ENCODE data around the gene ELL.

DNA sequence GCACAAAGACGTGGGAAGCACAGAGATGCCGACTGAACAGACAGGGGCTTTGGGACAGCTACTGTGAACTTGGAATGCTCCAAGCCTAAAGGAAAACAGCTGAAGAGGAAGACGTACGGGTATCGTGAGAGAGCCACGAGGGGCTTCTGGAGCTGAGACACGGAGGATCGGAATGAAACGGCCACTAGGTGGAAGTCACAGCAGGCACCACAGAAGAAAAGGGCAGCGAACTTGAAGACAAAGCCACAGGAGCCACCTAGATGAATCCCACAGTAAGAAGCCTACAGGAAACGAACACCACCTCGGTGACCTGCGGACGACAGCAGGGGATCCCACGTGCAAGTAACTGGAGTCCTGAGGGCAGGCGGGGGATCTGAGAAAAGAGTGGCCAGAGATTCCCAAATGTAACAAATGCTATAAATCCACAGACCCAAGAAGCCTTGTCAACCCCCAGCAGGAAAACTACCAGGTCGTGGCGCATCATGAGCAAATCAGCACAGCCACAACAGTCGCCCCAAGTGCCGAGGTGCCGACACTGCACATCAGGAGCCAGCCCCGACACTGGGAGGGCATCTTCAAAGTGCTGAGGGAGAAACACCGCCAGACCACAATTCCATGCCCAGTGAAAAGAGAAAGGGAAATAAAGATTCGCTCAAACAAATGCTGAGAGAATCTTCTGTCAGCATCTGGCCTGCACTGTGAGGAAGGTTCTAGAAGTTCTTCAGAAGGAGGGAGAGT, 44.7 kb downstream of the ELL start:
- TF ChIP-seq, protein P1, sequence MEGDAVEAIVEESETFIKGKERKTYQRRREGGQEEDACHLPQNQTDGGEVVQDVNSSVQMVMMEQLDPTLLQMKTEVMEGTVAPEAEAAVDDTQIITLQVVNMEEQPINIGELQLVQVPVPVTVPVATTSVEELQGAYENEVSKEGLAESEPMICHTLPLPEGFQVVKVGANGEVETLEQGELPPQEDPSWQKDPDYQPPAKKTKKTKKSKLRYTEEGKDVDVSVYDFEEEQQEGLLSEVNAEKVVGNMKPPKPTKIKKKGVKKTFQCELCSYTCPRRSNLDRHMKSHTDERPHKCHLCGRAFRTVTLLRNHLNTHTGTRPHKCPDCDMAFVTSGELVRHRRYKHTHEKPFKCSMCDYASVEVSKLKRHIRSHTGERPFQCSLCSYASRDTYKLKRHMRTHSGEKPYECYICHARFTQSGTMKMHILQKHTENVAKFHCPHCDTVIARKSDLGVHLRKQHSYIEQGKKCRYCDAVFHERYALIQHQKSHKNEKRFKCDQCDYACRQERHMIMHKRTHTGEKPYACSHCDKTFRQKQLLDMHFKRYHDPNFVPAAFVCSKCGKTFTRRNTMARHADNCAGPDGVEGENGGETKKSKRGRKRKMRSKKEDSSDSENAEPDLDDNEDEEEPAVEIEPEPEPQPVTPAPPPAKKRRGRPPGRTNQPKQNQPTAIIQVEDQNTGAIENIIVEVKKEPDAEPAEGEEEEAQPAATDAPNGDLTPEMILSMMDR (IDR thresholded peaks at IDR 0.05), result no peak
- TF ChIP-seq POLR2AphosphoS5 (IDR thresholded peaks at IDR 0.05), result no peak
- no peak for TF ChIP-seq POLR2A (IDR thresholded peaks at IDR 0.05)
